PC-3 (cell line): Measurements from ENCODE around the gene FAM163A.

Experiments
- CTCF ChIP-seq: fragments of 300-600 bp; sonication (generic); conservative IDR thresholded peaks from 2 replicates; pipeline ENCODE4 v1.5.1; 2017; ENCODE audit warnings: antibody characterized with exemption, low read depth, mild to moderate bottlenecking, low read length
- EZH2 ChIP-seq: fragments of 300-600 bp; sonication (generic); IDR thresholded peaks from one replicate; pipeline ENCODE4 v1.6.1; 2017; ENCODE audit warnings: antibody characterized with exemption, mild to moderate bottlenecking, low read length; ENCODE audit not compliant: unreplicated experiment

GRCh38 chr1:179823693-179824092 is 80.6 kb downstream of the FAM163A start:
- no peak for TF ChIP-seq EZH2
- TF ChIP-seq CTCF = no peak
